DND-41 (cell line): ENCODE measurements around the gene AFAP1.

Experiments
- ATAC-seq: fragments of 200-7000 bp; cut with Tn5 transposase; 3 replicates; pipeline ENCODE4 v1.9.1; 2021; ENCODE audit warnings: low read depth; ENCODE audit not compliant: insufficient read depth
- DNase-seq: peaks from one replicate; pipeline ENCODE4 v3.0.0-alpha.2; 2020
- H2AFZ ChIP-seq: 2 replicates; pipeline ENCODE4 v1.6.0; 2012; ENCODE audit warnings: low read depth, low read length
- H3K27ac ChIP-seq: 2 replicates; pipeline ENCODE4 v1.5.1; 2012; ENCODE audit warnings: low read length, inconsistent platforms
- H3K27me3 ChIP-seq: fragments of 200-600 bp; sonication (generic); 2 replicates; pipeline ENCODE4 v1.6.0; 2012; ENCODE audit warnings: low read length, mild to moderate bottlenecking, inconsistent platforms; ENCODE audit not compliant: insufficient read depth, poor library complexity
- H3K36me3 ChIP-seq: 2 replicates; pipeline ENCODE4 v1.5.1; 2012; ENCODE audit warnings: low read length, inconsistent platforms; ENCODE audit not compliant: insufficient read depth
- H3K4me1 ChIP-seq: 2 replicates; pipeline ENCODE4 v1.5.1; 2012; ENCODE audit warnings: mild to moderate bottlenecking, low read length; ENCODE audit not compliant: insufficient read depth
- H3K4me2 ChIP-seq: 2 replicates; pipeline ENCODE4 v1.6.0; 2012; ENCODE audit warnings: mild to moderate bottlenecking, moderate library complexity, low read length, inconsistent platforms; ENCODE audit not compliant: insufficient read depth
- H3K4me3 ChIP-seq, 2 experiments: fragments of 200-600 bp in 1 of 2; shearing (Covaris generic) in 1 of 2; 2 replicates each; pipeline ENCODE4 v1.5.1; 2012 to 2016; ENCODE audit warnings: inconsistent platforms in 2 of 2, low read length in 2 of 2, mild to moderate bottlenecking in 2 of 2, low read depth in 1 of 2, moderate library complexity in 1 of 2
- H3K79me2 ChIP-seq: 2 replicates; pipeline ENCODE4 v1.6.0; 2012; ENCODE audit warnings: low read length, inconsistent platforms; ENCODE audit not compliant: insufficient read depth
- H3K9ac ChIP-seq: 2 replicates; pipeline ENCODE4 v1.6.0; 2012; ENCODE audit warnings: low read depth, mild to moderate bottlenecking, inconsistent platforms, low read length, moderate library complexity
- H3K9me3 ChIP-seq: 2 replicates; pipeline ENCODE4 v1.5.1; 2012; ENCODE audit warnings: low read length, moderate library complexity, mild to moderate bottlenecking, inconsistent platforms; ENCODE audit not compliant: insufficient read depth, severe bottlenecking
- H4K20me1 ChIP-seq: 2 replicates; pipeline ENCODE4 v1.6.0; 2012; ENCODE audit warnings: low read length; ENCODE audit not compliant: insufficient read depth
- CTCF ChIP-seq: IDR thresholded peaks from 2 replicates; pipeline ENCODE4 v1.5.1; 2012; ENCODE audit warnings: borderline replicate concordance, low read length, moderate library complexity, mild to moderate bottlenecking; ENCODE audit not compliant: poor library complexity, severe bottlenecking; ENCODE audit errors: extremely low read depth
- EZH2 ChIP-seq: IDR thresholded peaks from 3 replicates; pipeline ENCODE4 v1.6.1; 2012; ENCODE audit warnings: borderline replicate concordance, low read depth, mild to moderate bottlenecking, moderate library complexity, low read length, inconsistent platforms; ENCODE audit not compliant: severe bottlenecking

AFAP1 gene

GRCh38 chr4:7822137-7822505 lies 117.5 kb downstream of the AFAP1 start:
- Histone ChIP-seq H3K4me1 (no peaks in the 10 kb centered on the region), H2AFZ (no peak overlapping the region), H3K36me3 (no peaks in the 10 kb centered on the region), H3K4me2 (no peak overlapping the region), H3K4me3 (no peak overlapping the region), H3K9ac (no peak overlapping the region), H3K27me3 (peaks cover 15% of the 10 kb centered on the region), H3K79me2 (no peaks in the 10 kb centered on the region), H4K20me1 (no peaks in the 10 kb centered on the region), H3K27ac (no peak overlapping the region), H3K9me3 (no peaks in the 10 kb centered on the region)
- TF ChIP-seq EZH2 = no peak
- DNase-seq (no peak), ATAC-seq (no peak)

- H3K4me2 ChIP-seq = no peak overlapping the region
- no peaks in the 10 kb centered on the region for H3K36me3 ChIP-seq
- DNase-seq (no peak), ATAC-seq (no peak)
- TF ChIP-seq EZH2 (no peak), CTCF (no peak)
- no peaks in the 10 kb centered on the region for H4K20me1 ChIP-seq
- no peak overlapping the region for H3K4me3 ChIP-seq
- H3K27me3 ChIP-seq = peaks cover 14% of the 10 kb centered on the region
- H3K9ac ChIP-seq = no peak overlapping the region
- H3K27ac ChIP-seq = no peak overlapping the region
- no peak overlapping the region for H2AFZ ChIP-seq
- no peaks in the 10 kb centered on the region for H3K9me3 ChIP-seq
- H3K4me1 ChIP-seq = no peaks in the 10 kb centered on the region
- H3K79me2 ChIP-seq = no peaks in the 10 kb centered on the region
Measured at GRCh38 chr4:7821245-7822136, 118.2 kb downstream of the AFAP1 start.

GRCh38 chr4:7820031-7820818 lies 119.4 kb downstream of the AFAP1 start:
- H3K4me2 ChIP-seq = no peak overlapping the region
- DNase-seq (no peak), ATAC-seq (no peak)
- H3K36me3 ChIP-seq = no peaks in the 10 kb centered on the region
- no peak for TF ChIP-seq CTCF
- TF ChIP-seq EZH2 = no peak
- H3K4me1 ChIP-seq = no peaks in the 10 kb centered on the region
- no peaks in the 10 kb centered on the region for H3K9me3 ChIP-seq
- no peak overlapping the region for H3K27ac ChIP-seq
- no peaks in the 10 kb centered on the region for H3K79me2 ChIP-seq
- no peak overlapping the region for H2AFZ ChIP-seq
- peaks cover 11% of the 10 kb centered on the region for H3K27me3 ChIP-seq
- H3K9ac ChIP-seq = no peak overlapping the region
- no peak overlapping the region for H3K4me3 ChIP-seq
- no peaks in the 10 kb centered on the region for H4K20me1 ChIP-seq

GRCh38 chr4:7819446-7819845 lies 120.2 kb downstream of the AFAP1 start:
- Histone ChIP-seq H4K20me1 (no peaks in the 10 kb centered on the region), H3K27me3 (peaks cover 8% of the 10 kb centered on the region), H3K9ac (no peak overlapping the region), H3K4me2 (no peak overlapping the region), H3K4me1 (no peaks in the 10 kb centered on the region), H3K4me3 (no peak overlapping the region), H3K36me3 (no peaks in the 10 kb centered on the region), H3K79me2 (no peaks in the 10 kb centered on the region), H2AFZ (no peak overlapping the region), H3K9me3 (no peaks in the 10 kb centered on the region), H3K27ac (no peak overlapping the region)
- TF ChIP-seq CTCF (no peak), EZH2 (no peak)
- ATAC-seq (no peak), DNase-seq (no peak)
